Stimulated activated CD8-positive, alpha-beta memory T cell treated with anti-CD3 and anti-CD28 coated beads, Interleukin-2, amount 100 ng/mL, for 1 hour (primary cell): ENCODE results near the gene KXD1.
"Not testable (repeated sequence)": the region's sequence is repeated elsewhere in the genome, so short reads cannot be mapped to it uniquely, and the experiment has no call there.

Source experiments
- DNase-seq, 2 donors: peaks; one replicate each; pipeline ENCODE4 v3.0.0-alpha.2; 2020; ENCODE audit warnings: low read depth in 2 of 2

Gene KXD1, protein sequence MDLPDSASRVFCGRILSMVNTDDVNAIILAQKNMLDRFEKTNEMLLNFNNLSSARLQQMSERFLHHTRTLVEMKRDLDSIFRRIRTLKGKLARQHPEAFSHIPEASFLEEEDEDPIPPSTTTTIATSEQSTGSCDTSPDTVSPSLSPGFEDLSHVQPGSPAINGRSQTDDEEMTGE

DNA sequence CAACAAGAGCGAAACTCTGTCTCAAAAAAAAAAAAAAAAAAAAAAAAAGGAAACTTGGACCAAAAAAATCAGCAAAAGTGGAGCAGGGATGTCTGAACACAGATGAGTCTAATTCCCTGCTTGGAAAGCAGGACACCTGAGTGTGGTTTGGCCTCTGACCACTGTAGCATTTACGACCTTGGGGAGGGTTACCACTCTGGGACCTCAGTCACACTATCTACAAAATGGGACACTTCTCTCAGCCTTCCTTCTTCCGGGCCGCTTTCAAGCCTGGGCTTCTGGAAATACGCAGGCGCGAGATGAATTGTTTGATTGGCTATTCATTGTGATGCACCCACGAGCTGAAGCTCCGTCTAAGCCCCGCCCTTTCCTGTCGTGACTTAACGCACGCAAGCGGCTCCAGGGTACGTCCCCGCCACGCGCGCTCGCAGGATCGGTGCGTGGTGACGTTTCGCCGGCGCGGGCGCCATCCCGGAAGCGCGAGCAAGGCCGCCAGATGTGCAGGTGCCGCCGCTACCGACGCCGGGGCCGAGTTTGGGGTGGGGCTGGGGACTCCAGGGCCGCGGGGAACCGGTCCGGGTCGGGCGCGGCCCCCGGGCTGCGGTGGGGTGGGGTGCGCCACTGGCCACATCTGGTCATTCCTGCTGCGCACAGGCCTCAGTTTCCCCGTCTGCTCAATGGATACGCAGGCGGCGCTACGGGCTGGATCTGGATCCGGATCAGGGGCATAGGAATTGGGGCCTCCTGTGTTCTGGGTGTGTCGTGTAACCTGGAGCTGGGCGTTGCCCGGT, at the start of gene KXD1:
TSS of gene KXD1 (plus strand) at position 460 of the 791 bp plus-strand sequence. CDS start 4,187 bp downstream, outside the sequence.
- DNase-seq: peak; percentile 95 to 96

DNA sequence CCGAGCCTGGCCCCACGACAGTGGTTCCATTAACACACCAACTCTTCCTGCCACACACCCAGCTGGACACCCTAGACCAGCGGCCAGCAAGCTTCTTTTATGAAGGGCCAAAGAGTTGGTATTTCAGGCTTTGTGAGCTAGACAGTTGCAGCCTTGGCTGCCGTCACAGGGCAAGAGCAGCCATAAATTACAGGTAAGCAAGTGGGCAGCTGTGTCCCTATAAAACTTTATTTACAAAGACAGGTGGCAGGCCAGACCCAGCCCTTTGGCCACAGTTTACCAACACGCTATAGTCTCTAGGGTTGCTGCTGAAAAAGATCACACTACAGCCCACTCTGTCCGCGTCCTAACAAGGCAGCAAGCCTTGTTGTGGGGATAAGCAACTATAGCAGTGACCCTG, 49.1 kb upstream of the KXD1 start:
- DNase-seq: no peak

DNA sequence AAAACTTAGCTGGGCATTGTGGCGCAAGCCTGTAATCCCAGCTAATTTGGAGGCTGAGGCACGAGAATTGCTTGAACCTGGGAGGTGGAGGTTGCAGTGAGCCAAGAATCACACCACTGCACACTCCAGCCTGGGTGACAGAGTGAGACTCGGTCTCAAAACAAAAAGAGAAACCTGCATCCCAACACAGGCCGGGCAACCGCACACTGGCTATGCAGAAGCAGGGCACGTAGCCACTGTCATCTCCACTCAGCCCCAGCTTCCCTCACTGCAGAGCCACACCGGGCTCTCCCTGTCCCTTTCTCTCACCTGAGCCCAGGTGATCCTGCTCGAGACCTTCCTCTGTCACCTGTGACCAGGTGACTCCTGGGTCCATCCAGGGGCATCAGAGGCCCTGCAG, 47.5 kb upstream of the KXD1 start:
- DNase-seq: no peak

DNA sequence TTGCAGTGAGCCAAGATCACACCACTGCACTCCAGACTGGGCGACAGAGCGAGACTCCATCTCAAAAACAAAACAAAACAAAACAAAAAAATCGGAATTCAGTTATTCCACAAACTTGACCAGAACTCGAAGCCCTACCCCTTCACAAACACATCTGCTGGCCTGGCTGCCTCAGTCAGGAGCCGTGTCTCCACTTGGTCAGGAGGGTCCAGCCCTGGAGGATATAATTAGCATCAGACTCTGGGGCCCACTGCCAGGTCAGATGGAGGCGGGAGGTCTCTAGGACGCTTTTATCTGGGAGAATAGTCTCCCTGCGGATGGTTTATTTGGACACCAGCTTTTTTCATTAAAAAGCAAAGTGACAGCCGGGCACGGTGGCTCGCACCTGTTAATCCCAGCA, 43.8 kb upstream of the KXD1 start:
- no peak for DNase-seq

DNA sequence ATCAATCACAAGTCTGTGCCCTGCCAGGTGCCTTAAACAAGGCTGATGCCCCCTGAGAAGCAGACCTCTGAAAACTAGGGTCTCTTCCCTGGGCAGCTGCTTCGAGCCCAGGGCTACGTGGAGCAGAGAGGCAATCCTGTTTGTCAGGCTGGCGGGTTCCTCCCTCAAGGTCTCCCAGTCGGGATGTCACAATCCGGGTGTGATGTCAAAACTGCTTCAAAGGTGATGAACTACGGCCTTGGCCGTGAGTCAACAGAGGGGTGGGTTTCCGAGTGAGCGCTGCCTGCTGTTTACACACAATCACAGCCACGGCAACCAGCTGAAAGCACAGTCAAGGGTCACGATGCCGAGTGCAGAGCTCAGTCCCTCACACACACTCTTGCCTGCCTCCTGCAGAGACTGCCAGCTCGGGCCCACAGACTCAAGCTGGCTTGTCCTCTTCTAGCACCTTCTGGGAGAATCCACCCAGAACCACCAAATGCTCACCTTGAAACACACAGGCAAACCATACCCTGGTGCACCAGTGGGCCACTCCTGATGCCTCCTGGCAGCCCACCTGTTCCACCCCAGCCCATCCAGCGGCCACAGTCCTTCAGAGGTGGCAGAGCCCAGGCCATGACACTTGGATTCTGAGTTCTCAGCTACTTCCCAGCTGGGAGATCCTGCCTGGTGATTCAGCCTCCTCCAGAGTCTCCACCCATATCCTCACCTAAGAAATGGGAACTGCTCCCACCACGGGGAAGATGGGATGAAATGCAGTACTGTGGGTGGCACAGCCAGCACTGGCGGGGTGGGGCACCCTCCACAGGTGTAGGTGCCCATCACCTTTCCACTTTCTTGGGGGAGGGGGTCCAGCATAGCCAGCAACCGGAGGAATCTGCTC, 42.6 kb upstream of the KXD1 start:
- no peak for DNase-seq

DNA sequence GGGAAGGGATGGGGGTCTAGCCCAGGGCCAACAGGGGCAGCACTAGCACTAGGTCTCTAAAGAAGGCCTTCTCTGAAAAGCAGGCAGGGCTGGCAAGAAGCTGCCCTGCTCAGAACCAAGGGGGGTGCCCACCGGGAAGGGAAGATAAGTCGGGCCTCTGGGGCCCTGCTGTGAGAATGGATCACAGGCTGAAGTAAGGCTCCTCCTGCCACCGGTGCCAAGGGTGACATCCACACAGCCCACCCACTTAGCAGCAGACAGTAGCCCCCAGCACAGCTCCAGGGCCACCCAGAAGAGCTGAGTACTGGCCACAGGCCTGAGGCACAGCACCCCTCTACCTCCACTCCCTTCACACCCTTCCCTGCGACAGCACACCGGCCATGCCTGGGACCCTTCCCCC, 41.7 kb upstream of the KXD1 start:
- DNase-seq: no peak

DNA sequence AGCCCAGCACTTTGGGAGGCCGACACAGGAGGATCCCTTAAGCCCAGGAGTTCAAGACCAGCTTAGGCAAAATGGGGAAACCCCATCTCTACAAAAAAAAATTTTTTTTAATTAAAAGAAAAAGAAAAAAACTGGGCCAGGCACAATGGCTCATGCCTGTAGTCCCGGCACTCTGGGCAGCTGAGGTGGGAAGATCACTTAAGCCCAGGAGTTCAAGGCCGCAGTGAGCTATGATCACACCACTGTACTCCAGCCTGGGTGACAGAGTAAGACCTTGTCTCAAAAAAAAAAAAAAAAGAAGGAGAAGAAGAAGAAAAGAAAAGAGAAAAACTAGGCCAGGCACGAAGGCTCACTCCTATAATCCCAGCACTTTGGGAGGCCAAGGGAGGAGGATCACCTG, 40.1 kb upstream of the KXD1 start:
- no peak for DNase-seq

DNA sequence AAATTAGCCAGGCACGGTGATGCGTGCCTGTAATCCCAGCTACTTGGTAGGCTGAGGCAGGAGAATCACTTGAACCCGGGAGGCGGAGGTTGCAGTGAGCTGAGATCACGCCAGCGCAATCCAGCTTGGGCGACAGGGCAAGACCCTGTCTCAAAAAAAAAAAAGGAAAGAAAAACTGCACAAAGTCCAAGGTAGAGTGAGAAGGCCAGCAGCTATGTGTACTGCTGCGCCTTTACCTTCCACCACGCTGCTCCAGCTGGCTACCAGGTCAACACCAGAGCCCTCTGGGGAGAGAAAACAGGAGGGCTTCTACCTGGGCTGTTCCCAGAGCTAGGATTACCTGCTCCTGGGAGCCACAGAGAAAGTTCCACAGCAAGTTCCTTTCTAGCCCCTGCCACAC, 39.0 kb upstream of the KXD1 start:
- DNase-seq: no peak

DNA sequence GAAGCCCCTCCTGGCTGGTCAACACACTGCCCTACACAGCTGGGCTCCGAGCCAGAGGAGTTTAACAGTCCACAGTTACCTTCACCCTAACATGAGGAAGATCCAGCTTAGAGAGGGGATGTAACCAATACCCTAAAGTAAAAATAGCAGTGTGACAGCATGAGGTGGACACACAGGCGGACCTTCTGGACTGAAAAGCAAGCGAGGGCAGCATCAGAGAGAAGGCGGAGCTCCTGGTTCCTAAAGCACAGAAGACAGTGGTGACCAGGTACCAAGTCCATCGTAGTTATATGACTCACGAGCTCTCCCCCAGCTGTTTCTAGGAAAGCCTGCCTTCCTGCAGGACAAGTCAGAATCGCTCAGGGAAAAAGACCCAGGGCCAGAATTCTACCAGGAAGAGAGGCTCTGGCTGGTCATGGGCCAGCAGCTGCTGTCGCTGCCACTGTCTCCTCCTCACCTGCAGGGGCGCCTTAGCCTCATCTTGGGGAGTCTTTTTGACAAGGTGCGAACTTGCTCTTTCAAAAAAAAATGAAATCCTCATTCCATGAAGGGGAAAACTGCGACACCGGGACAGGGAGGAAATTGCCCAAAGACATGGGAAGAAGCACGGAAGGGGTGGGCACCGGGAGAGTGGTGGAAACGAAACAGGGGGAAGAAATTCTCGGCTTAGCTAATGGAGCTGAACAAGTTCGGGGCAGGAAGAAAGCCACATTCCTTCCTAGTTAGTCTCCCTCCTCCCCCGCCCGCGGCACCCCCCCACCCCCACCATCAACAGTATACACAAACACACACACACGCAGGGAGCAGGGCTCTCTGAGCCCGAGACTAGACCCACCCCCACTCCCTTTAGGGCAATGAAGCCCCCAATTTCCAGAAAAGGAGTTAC, 37.5 kb upstream of the KXD1 start:
- peak in 1 of 2 donors; percentile 36 for DNase-seq

DNA sequence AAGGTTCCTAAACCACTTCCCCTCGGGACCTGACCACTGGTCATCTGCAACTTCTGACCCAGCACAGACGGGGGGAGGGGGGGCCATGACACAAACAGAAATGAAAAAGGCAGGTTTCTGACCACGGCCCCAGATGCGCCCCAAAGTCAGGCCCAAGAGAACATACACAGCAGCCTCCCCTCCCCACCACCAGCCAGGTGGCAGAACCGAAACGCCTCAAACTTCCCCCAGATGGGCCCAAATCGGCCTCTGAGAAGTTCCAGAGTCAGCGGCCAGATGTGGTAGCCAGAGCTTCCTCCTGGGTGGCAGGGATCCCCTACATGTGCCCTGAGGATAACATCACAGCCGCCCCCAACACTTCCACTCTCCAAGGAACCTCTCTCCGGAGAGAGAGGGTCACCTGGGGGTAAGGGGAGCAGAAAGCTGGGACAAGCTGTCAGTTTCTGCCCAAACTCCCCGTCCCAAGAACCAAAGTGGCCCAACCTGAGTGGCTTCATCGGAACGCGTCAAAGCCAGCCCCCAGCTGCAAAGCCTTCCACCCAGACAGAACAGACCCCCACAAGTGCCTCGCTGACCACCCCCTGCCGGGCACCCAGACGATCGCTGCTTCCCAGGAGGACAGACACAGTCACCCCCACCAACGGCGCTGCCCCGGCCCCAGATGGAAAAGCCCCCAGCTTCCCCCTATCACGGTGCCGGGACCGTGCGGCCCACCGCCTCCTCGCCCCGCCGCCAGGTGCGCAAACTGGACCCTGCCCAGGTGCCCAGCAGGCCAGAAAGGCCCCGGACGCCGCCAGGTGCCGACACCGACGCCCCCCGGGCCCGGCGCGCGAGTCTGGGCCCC, 36.6 kb upstream of the KXD1 start:
- peak in 1 of 2 donors; percentile 4 for DNase-seq

DNA sequence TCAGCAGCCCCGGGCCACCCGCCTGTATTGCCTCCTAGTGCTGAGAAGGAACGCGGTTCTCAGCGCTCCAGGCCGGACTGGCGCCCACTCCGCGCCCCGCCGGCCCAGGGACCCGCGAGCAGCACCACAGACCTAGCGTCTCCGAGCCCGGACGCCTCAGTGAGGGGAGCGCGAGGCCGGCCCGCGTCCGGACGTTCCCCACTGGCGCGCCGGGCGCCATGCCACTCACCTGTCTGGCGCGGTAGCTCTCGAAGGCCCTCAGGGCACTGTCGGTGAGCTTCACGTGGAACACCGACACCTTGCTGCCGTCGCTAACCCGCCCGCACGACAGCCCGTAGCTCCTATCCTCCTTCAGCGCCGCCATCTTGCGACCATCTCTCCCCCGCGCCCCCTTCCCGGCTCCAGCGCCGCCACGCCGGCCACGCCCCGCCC, 36.0 kb upstream of the KXD1 start, which contains the start of gene ELL:
TSS of gene ELL (minus strand) at position 379 of the 432 bp plus-strand sequence. CDS start at position 364, 15 bp downstream.
- no peak for DNase-seq

DNA sequence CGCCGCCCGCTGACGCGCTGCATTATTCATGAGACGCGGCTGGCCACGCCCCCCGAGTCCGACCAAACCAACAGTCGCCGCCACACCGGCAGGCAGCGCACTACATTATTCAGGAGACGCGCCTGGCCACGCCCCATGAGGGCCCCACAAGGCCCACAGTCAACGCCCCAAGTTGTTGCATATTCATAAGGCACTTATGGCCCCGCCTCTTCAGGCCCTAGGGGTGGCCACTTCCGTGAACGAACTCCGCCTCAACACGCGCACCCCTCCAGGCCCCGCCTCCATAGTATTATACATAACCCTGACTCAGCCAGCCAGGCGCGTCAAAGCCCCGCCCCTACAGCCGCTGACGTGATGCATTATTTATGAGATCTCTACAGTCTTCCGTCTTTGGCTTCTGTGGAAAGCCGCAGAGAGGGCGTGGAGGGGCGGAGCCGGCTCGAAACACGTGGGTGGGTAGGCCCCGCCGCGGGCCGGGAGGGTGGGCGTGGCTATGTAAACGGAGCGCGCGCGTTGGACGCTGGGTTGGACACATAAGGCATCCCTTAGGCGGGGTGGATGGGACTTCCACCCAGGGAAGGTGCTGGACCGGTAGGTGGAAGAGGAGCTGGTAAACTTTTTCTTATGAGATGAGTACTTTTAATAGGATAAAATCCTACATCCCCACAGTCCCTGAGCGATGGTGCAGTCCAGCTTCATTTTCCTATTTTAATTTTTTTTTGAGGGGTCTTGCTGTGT, 35.4 kb upstream of the KXD1 start:
- DNase-seq: peak; percentile 99 to 100

DNA sequence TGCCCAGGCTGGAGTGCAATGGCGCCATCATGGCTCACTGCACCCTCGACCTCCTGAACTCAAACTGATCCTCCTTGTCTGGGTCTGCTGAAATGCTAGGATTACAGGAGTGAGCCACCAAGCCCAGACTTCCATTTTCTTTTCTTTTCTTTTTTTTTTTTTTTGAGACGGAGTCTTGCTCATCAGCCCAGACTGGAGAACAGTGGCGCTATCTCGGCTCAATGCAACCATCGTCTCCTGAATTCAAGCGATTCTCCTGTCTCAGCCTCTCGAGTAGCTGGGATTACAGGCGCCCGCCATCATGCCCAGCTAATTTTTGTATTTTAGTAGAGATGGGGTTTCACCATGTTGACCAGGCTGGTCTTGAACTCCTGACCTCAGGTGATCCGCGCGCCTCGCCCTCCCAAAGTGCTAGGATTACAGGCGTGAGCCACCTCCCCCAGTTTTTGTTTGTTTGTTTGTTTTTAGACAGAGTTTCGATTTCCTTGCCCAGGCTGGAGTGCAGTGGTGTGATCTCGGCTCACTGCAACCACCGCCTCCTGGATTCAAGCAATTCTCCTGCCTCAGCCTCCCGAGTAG, 34.7 kb upstream of the KXD1 start:
- DNase-seq: not testable (repeated sequence)

DNA sequence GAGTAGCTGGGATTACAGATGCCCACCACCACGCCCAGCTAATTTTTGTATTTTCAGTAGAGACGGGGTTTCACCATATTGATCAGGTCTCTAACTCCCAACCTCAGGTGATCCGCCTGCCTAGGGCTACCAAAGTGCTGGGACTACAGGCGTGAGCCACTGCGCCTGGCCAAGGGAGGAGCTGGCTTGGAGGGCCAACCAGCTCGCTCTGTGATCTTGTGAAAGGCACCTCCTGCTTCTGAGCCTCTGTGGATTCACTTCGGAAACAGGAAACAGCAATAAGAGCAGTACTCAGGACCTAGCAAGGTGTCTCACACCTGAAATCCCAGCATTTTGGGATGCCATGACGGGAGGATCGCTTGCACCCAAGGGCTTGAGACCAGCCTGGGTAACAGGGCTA, 33.8 kb upstream of the KXD1 start:
- no peak for DNase-seq

DNA sequence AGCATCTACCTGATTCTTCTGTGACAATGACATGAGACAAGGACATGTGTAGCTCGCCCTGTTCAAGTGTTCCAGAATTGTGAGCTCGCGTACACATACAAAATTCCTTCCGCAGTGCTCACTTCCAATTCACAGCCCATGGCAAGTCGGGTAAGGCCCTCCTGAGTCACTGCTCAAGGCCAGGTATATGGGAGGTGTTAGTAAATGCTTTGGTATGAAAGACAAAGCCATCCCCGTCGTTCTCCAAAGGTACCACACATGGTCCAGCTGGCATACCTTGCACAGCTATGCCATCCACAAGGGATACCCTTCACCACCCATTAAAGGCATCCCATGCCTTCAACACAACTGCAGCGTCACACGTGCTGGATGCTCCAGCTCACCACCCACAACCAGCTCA, 31.4 kb upstream of the KXD1 start:
- no peak for DNase-seq

DNA sequence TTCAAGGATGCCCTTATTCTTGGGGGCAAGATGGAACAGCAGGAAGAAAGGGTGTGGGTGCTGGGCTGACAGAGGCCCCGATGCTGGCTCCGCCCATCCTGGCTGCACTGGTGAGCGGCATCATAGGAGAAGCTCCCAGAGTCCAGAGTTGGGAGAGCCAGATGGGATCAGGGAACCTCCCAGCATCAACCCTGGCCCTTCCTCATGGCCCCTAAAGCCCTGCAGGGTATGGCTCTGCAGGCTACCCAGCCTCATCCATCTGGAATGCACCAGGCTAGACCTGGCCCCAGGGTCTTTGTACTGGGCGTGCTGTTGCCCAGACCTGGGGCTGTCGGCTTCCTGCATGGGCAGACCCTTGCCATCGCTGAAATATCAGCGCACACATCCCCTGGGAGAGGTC, 27.9 kb upstream of the KXD1 start:
- DNase-seq: no peak

DNA sequence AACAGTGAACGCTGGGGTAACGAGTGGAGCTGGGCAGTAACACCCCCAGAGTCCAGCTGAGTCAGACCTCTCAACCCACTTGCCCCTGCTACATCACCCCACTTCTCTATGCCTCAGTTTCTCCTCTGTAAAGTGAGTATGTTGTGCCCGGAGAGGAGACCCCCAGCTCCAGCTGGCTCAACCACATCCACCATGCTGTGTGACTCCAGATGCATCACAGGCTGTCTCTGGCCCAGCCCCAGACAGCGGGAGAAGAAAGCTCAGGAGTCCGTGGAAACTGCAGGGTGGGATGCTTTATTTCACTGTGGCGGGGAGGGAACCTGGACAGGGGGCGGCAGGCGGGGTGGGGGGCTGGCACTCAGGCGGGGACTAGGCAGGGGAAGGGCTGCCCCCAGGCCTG, 26.2 kb upstream of the KXD1 start:
- DNase-seq: no peak

DNA sequence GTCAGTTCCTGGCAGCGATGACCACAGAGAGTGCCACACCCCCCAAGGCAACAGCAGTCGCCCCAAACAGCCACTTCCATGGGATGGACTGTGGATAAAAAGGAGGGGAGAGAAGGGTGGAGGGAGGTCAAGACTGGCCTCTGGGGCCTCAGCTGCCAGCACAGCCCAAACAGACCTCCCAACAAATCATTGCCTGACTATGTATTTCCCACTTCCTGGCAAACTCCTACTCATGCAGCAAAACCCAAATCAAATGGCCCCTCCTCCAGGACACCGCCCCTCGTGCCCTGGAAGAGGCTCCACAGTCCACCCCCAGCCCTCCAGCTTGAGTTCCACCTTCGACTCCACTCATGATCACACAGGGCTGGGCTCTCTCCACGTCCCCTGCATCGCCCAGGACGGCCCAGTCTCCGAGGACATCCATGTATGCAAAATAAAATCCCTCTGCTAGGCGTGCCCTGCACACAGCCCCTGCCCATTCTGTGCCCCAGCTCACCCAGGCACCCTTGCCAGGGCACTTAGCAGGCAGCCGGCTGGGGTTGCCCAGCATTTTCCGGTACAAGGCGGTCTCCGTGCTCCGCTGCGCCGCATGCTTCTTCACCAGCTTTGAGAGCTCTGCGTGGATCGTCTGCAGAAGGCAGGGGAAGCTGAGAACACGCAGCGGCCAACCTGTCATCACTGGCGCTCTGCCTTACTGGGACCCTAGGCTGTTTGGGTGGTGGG, 25.3 kb upstream of the KXD1 start:
- DNase-seq: no peak

DNA sequence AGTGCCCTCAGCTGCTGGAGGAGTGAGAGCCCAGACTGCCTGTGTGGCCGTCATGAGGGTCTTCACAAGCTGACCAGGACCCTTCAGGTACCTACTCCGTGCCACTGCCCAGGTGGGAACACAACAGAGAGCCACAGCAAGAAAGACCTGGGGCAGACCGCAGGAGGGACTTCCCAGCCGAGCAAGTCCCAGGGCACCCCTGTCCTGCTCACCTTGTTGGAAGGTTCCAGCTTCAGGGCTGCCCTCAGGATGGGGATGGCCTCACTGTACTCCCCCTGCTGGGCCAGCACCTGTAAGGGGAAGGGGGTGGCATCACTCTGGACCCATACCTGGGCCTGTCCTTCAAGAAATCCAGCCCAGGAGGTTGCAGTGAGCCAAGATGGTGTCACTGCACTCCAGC, 24.6 kb upstream of the KXD1 start:
- DNase-seq: no peak
